ENCODE data around the gene CUL1.

The CUL1 gene

DNA sequence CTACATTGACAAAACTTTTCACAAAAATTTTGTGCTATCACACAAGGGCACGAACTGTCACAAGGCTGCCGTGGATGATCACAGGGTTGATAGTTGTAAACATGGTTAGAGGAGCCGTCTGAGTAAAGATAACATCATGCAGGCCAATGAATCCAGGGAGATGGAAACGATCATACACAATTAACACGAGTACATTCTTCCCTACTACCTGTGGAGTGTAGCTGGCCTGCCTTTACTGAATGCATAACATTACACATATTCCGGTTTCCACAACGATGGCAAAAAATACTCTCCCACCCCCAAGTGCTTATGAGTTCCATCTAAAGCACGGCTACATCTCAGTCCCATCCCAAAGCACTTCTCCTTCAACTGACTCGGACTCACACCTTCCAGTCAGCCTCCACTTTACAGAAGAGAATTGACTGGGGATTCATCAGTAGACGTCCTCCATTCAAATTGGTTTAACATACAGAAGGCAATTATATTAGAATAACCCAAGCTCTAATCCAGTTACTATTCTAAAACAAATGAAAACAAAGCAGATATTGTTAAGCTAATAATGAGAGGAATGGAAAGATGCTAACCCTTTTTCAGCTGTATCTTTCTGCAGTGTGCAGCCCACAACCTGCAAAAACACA is 116.3 kb downstream of the CUL1 start:
- Histone ChIP-seq H3K27me3 (ENCODE audit: insufficient read depth, low read length) (no peaks in the 10 kb centered on the region), H2BK120ac (ENCODE audit: insufficient read depth, low read length, poor library complexity) (no peak overlapping the region), H3K4me3 (ENCODE audit: low read depth, low read length) (no peak overlapping the region), H4K12ac (ENCODE audit: low read depth, low read length) (no peak overlapping the region), H4K8ac (ENCODE audit: low read depth, low read length) (no peak overlapping the region), H3K79me1 (ENCODE audit: low read length) (no peaks in the 10 kb centered on the region), H2AFZ (ENCODE audit: insufficient read depth, low read length, poor library complexity) (no peak overlapping the region), H2AK5ac (ENCODE audit: low read length) (no peak overlapping the region), H3K79me2 (ENCODE audit: control insufficient read depth, insufficient read depth, low read length, poor library complexity) (no peaks in the 10 kb centered on the region), H2BK5ac (ENCODE audit: low read depth, low read length, poor library complexity) (no peak overlapping the region), H3K23ac (ENCODE audit: low read length) (peak overlapping the region; percentile 19), H3K9ac (ENCODE audit: low read length) (no peak overlapping the region), H3K27ac (ENCODE audit: low read depth, low read length) (no peak overlapping the region), H3K4me1 (ENCODE audit: control insufficient read depth in 1 of 2, insufficient read depth in 2 of 2, low read length in 2 of 2) (peaks cover 0 to 1% of the 10 kb centered on the region in 2 experiments), H3K9me3 (ENCODE audit: insufficient read depth, low read depth, low read length) (no peaks in the 10 kb centered on the region), H3K18ac (ENCODE audit: low read length) (no peak overlapping the region), H3K4ac (ENCODE audit: low read depth, low read length) (no peak overlapping the region), H3K4me2 (ENCODE audit: low read length) (no peak overlapping the region), H2BK12ac (ENCODE audit: low read length) (no peak overlapping the region), H4K91ac (ENCODE audit: low read depth, low read length) (no peak overlapping the region), H3K36me3 (ENCODE audit: control insufficient read depth in 1 of 2, insufficient read depth in 2 of 2, low read length in 2 of 2) (peaks cover 9 to 25% of the 10 kb centered on the region in 2 experiments), H3K14ac (ENCODE audit: low read length) (no peak overlapping the region)
- no CpG with 5 or more reads among the region's 10 CpGs for WGBS (ENCODE audit: extremely low coverage, insufficient coverage, insufficient read length)
- DNase-seq: peak in 1 of 2 donors; percentile 9

DNA sequence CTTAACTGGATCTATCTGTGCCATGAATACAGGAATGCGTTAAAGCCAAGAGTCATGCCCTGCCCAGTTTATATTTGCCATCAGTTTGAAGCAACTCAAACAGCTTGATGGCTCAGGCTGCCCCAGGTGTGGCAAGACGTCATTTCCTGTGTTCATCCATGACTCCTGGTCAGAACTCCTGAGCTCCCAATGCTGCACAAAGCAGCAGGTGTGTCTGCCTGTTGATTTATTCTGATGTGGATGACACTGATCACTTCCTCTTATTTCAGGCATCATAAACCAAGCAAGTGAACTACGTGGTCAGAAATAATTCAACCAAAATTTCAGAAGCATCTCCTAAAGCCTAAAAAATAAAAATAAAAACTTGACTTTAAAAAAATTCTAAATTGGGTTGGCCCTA is 116.9 kb downstream of the CUL1 start:
- H3K27ac ChIP-seq (ENCODE audit: low read depth, low read length): no peak overlapping the region
- WGBS (ENCODE audit: extremely low coverage, insufficient coverage, insufficient read length): no CpG with 5 or more reads among the region's 3 CpGs

DNA sequence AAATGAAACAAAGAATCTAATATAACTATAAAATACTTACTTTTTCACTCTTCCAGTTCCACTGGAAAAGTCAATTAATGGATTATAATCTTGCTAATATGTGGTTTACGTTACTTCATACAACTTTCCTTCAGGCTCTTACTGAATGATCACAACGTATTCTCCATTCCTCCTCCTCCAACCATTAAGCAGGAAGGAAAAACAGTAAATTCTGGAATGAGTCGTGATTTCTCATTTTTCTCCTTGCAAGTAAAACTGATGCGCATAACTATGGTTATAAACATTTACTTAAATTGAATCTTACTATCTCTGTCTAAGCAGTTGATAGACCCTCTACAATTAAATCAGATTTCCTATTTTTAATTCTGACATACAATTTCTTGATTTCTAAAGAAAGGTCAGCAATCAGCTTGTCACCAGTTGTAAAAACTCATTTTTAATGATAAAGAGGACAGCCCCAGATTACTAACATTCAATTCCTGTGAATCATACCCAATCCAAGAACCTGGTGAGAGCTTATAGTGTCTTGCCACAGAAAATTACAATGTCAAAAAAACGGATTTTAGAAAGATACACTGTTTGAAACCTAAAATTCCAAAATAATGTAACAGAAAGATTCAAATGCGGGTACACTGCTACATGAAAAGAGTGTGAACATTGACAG is 121.1 kb downstream of the CUL1 start:
- no CpG with 5 or more reads among the region's 6 CpGs for WGBS (ENCODE audit: extremely low coverage, insufficient coverage, insufficient read length)
- Histone ChIP-seq H2AFZ (ENCODE audit: insufficient read depth, low read length, poor library complexity) (no peak overlapping the region), H3K36me3 (ENCODE audit: control insufficient read depth in 1 of 2, insufficient read depth in 2 of 2, low read length in 2 of 2) (peaks cover 5 to 18% of the 10 kb centered on the region in 2 experiments), H2BK120ac (ENCODE audit: insufficient read depth, low read length, poor library complexity) (no peak overlapping the region), H4K91ac (ENCODE audit: low read depth, low read length) (no peak overlapping the region), H3K4me2 (ENCODE audit: low read length) (no peak overlapping the region), H3K27me3 (ENCODE audit: insufficient read depth, low read length) (no peaks in the 10 kb centered on the region), H3K4me3 (ENCODE audit: low read depth, low read length) (no peak overlapping the region), H4K12ac (ENCODE audit: low read depth, low read length) (no peak overlapping the region), H3K79me2 (ENCODE audit: control insufficient read depth, insufficient read depth, low read length, poor library complexity) (no peaks in the 10 kb centered on the region), H3K23ac (ENCODE audit: low read length) (no peak overlapping the region), H3K79me1 (ENCODE audit: low read length) (no peaks in the 10 kb centered on the region), H2BK12ac (ENCODE audit: low read length) (no peak overlapping the region), H3K27ac (ENCODE audit: low read depth, low read length) (no peak overlapping the region), H3K4me1 (ENCODE audit: control insufficient read depth in 1 of 2, insufficient read depth in 2 of 2, low read length in 2 of 2) (no peaks in the 10 kb centered on the region), H2AK5ac (ENCODE audit: low read length) (no peak overlapping the region), H3K4ac (ENCODE audit: low read depth, low read length) (no peak overlapping the region), H3K18ac (ENCODE audit: low read length) (no peak overlapping the region), H3K9me3 (ENCODE audit: insufficient read depth, low read depth, low read length) (no peaks in the 10 kb centered on the region), H4K8ac (ENCODE audit: low read depth, low read length) (no peak overlapping the region), H2BK5ac (ENCODE audit: low read depth, low read length, poor library complexity) (no peak overlapping the region), H3K9ac (ENCODE audit: low read length) (no peak overlapping the region), H3K14ac (ENCODE audit: low read length) (no peak overlapping the region)
- peak in 1 of 2 donors; percentile 23 for DNase-seq

More for the DNA sequence above, 116.9 kb downstream of the CUL1 start:
- Histone ChIP-seq H4K91ac (ENCODE audit: low read depth, low read length) (no peak overlapping the region), H3K79me1 (ENCODE audit: low read length) (no peaks in the 10 kb centered on the region), H2BK5ac (ENCODE audit: low read depth, low read length, poor library complexity) (no peak overlapping the region), H3K23ac (ENCODE audit: low read length) (no peak overlapping the region), H3K9ac (ENCODE audit: low read length) (no peak overlapping the region), H3K9me3 (ENCODE audit: insufficient read depth, low read depth, low read length) (no peaks in the 10 kb centered on the region), H2AK5ac (ENCODE audit: low read length) (no peak overlapping the region), H4K8ac (ENCODE audit: low read depth, low read length) (no peak overlapping the region), H2BK120ac (ENCODE audit: insufficient read depth, low read length, poor library complexity) (no peak overlapping the region), H3K4me2 (ENCODE audit: low read length) (no peak overlapping the region), H3K36me3 (ENCODE audit: control insufficient read depth in 1 of 2, insufficient read depth in 2 of 2, low read length in 2 of 2) (peaks cover 9 to 24% of the 10 kb centered on the region in 2 experiments), H3K4ac (ENCODE audit: low read depth, low read length) (no peak overlapping the region), H3K79me2 (ENCODE audit: control insufficient read depth, insufficient read depth, low read length, poor library complexity) (no peaks in the 10 kb centered on the region), H3K4me3 (ENCODE audit: low read depth, low read length) (no peak overlapping the region), H2AFZ (ENCODE audit: insufficient read depth, low read length, poor library complexity) (no peak overlapping the region), H4K12ac (ENCODE audit: low read depth, low read length) (no peak overlapping the region), H3K27me3 (ENCODE audit: insufficient read depth, low read length) (no peaks in the 10 kb centered on the region), H2BK12ac (ENCODE audit: low read length) (no peak overlapping the region), H3K14ac (ENCODE audit: low read length) (no peak overlapping the region), H3K18ac (ENCODE audit: low read length) (no peak overlapping the region), H3K4me1 (ENCODE audit: control insufficient read depth in 1 of 2, insufficient read depth in 2 of 2, low read length in 2 of 2) (no peaks in the 10 kb centered on the region)
- no peak for DNase-seq

DNA sequence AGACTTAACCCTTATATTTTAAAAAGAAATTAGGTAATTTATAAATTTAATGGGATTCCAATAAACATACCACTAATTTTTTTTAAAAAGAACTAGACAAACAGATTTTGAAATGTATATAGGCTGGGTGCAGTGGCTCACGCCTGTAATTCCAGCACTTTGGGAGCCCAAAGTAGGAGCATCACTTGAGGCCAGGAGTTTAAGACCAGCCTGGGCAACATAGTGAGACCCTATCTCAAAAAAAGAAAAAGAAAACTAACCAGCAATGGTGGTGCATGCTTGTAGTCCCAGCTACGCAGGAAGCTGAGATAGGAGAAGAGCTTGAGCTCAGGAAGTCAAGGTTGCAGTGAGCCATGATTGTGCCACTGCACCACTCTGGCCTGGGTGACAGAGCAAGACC is 122.7 kb downstream of the CUL1 start:
- no peaks in the 10 kb centered on the region for H3K79me2 ChIP-seq (ENCODE audit: control insufficient read depth, insufficient read depth, low read length, poor library complexity)
- H3K9me3 ChIP-seq (ENCODE audit: insufficient read depth, low read depth, low read length): no peaks in the 10 kb centered on the region
- H3K27me3 ChIP-seq (ENCODE audit: insufficient read depth, low read length): no peaks in the 10 kb centered on the region
- H3K79me1 ChIP-seq (ENCODE audit: low read length): no peaks in the 10 kb centered on the region
- H2BK5ac ChIP-seq (ENCODE audit: low read depth, low read length, poor library complexity): peak overlapping the region; percentile 68
- H4K91ac ChIP-seq (ENCODE audit: low read depth, low read length): no peak overlapping the region
- no peak overlapping the region for H2AFZ ChIP-seq (ENCODE audit: insufficient read depth, low read length, poor library complexity)
- H4K12ac ChIP-seq (ENCODE audit: low read depth, low read length): no peak overlapping the region
- H2BK12ac ChIP-seq (ENCODE audit: low read length): peak overlapping the region; percentile 92
- H4K8ac ChIP-seq (ENCODE audit: low read depth, low read length): no peak overlapping the region
- peak in 1 of 2 donors; percentile 12 for DNase-seq
- peaks cover 4 to 12% of the 10 kb centered on the region in 2 experiments for H3K36me3 ChIP-seq (ENCODE audit: control insufficient read depth in 1 of 2, insufficient read depth in 2 of 2, low read length in 2 of 2)
- H3K9ac ChIP-seq (ENCODE audit: low read length): no peak overlapping the region
- no peak overlapping the region for H3K23ac ChIP-seq (ENCODE audit: low read length)
- no peak overlapping the region for H3K18ac ChIP-seq (ENCODE audit: low read length)
- H3K27ac ChIP-seq (ENCODE audit: low read depth, low read length): no peak overlapping the region
- no peak overlapping the region for H3K4me3 ChIP-seq (ENCODE audit: low read depth, low read length)
- H3K4me2 ChIP-seq (ENCODE audit: low read length): no peak overlapping the region
- no CpG with 5 or more reads among the region's 2 CpGs for WGBS (ENCODE audit: extremely low coverage, insufficient coverage, insufficient read length)
- H2AK5ac ChIP-seq (ENCODE audit: low read length): no peak overlapping the region
- H2BK120ac ChIP-seq (ENCODE audit: insufficient read depth, low read length, poor library complexity): no peak overlapping the region
- no peaks in the 10 kb centered on the region for H3K4me1 ChIP-seq (ENCODE audit: control insufficient read depth in 1 of 2, insufficient read depth in 2 of 2, low read length in 2 of 2)
- H3K4ac ChIP-seq (ENCODE audit: low read depth, low read length): no peak overlapping the region
- H3K14ac ChIP-seq (ENCODE audit: low read length): no peak overlapping the region

All from trophoblast cell (in vitro differentiated cells and primary cell).